ENCODE measurements around the gene EIF5AL1.

DNA sequence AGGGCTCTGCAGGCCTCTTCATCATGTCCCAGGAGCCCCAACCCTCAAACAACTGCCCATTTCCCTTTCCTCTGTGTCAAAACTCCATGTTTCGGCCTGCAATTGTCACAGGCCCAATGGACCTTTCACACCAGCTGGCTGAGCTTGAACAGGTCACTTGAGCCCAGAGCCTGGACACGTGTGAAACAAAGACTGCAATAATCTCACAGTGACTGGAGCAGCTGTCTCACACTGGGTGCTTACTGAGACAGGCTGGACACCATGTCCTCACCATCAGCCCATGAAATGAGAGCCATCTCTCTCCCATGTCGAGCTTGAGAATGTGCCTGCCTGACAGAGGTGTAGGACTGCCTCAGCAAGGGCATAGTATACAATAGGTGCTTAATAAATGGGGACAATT is 19.5 kb upstream of the EIF5AL1 start:
- TF ChIP-seq, protein P1, sequence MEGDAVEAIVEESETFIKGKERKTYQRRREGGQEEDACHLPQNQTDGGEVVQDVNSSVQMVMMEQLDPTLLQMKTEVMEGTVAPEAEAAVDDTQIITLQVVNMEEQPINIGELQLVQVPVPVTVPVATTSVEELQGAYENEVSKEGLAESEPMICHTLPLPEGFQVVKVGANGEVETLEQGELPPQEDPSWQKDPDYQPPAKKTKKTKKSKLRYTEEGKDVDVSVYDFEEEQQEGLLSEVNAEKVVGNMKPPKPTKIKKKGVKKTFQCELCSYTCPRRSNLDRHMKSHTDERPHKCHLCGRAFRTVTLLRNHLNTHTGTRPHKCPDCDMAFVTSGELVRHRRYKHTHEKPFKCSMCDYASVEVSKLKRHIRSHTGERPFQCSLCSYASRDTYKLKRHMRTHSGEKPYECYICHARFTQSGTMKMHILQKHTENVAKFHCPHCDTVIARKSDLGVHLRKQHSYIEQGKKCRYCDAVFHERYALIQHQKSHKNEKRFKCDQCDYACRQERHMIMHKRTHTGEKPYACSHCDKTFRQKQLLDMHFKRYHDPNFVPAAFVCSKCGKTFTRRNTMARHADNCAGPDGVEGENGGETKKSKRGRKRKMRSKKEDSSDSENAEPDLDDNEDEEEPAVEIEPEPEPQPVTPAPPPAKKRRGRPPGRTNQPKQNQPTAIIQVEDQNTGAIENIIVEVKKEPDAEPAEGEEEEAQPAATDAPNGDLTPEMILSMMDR (IDR thresholded peaks at IDR 0.05; ENCODE audit: low read depth, low read length, missing input control): no peak
- no peak for TF ChIP-seq GABPA (IDR thresholded peaks at IDR 0.05 in 1 of 2, conservative IDR thresholded peaks at IDR 0.05 in 1 of 2)
- TF ChIP-seq FOXA2 (IDR thresholded peaks at IDR 0.05): no peak
- no peak for TF ChIP-seq NR2F2 (IDR thresholded peaks at IDR 0.05)
- no peak for TF ChIP-seq RAD21 (IDR thresholded peaks at IDR 0.05)
- TF ChIP-seq, protein P2, sequence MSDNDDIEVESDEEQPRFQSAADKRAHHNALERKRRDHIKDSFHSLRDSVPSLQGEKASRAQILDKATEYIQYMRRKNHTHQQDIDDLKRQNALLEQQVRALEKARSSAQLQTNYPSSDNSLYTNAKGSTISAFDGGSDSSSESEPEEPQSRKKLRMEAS (IDR thresholded peaks at IDR 0.05): no peak

Data from liver (tissue), 3 donors.